HG03039 (cell line): ENCODE data around the gene ZNF775.

Source experiments
- ATAC-seq: cut with Tn5 transposase; IDR thresholded peaks from one replicate; pipeline ENCODE4 v1.9.1; 2021; ENCODE audit warnings: mild to moderate bottlenecking, moderate library complexity; ENCODE audit not compliant: unreplicated experiment

The ZNF775 gene

GRCh38 chr7:150368096-150368883 is 10.8 kb upstream of the ZNF775 start, which contains the start of gene REPIN1:
TSS of gene REPIN1 (plus strand) at chr7:150368822. CDS start at chr7:150369712, 890 bp downstream.
- ATAC-seq = peak; percentile 50

GRCh38 chr7:150368884-150369747 is 10.0 kb upstream of the ZNF775 start:
- peak; percentile 30 for ATAC-seq

GRCh38 chr7:150369748-150370501 is 9.2 kb upstream of the ZNF775 start:
- ATAC-seq = no peak

GRCh38 chr7:150370612-150371071 is 8.5 kb upstream of the ZNF775 start:
- no peak for ATAC-seq

- no peak for ATAC-seq
Measured at GRCh38 chr7:150371131-150371995, 7.8 kb upstream of the ZNF775 start.

GRCh38 chr7:150371996-150372270 is 7.2 kb upstream of the ZNF775 start:
- no peak for ATAC-seq

- no peak for ATAC-seq
Measured at GRCh38 chr7:150372271-150373048, 6.7 kb upstream of the ZNF775 start.

GRCh38 chr7:150373049-150373801 is 5.9 kb upstream of the ZNF775 start:
- ATAC-seq = no peak

GRCh38 chr7:150374026-150374425 is 5.1 kb upstream of the ZNF775 start:
- ATAC-seq = no peak

- ATAC-seq = no peak
Measured at GRCh38 chr7:150374472-150374871, 4.7 kb upstream of the ZNF775 start.

- ATAC-seq = no peak
Measured at GRCh38 chr7:150375662-150376521, 3.2 kb upstream of the ZNF775 start.

GRCh38 chr7:150376560-150376959 is 2.6 kb upstream of the ZNF775 start:
- ATAC-seq = no peak

GRCh38 chr7:150377196-150377595 is 1.9 kb upstream of the ZNF775 start:
- ATAC-seq = no peak

- ATAC-seq = no peak
Measured at GRCh38 chr7:150377635-150378034, 1.5 kb upstream of the ZNF775 start.

- no peak for ATAC-seq
Measured at GRCh38 chr7:150378115-150378852, 846 bp upstream of the ZNF775 start.

- ATAC-seq = no peak
Measured at GRCh38 chr7:150379441-150380379, 580 bp downstream of the ZNF775 start.
